Stomach (tissue), 9 donors: ENCODE data around the gene CDPF1. TPM values are rescaled to one million over a fixed set of nuclear protein-coding genes. Genes with fewer than 3 reads are reported as not detected.

Experiments
- DNase-seq, 2 donors: peaks; one replicate each; pipeline versions ENCODE4 v3.0.0 to v3.0.0-alpha.2; 2013 to 2019
- H3K27ac ChIP-seq, 5 donors: fragments of 200-600 bp in 4 of 5; sonication (generic) in 4 of 5; one replicate each; pipeline ENCODE4 v1.5.1; 2013 to 2019; ENCODE audit warnings: mild to moderate bottlenecking in 1 of 5, moderate library complexity in 1 of 5
- H3K27me3 ChIP-seq, 3 donors: fragments of 200-600 bp; sonication (generic); one replicate each; pipeline ENCODE4 v1.5.1; 2017 to 2019; ENCODE audit warnings: mixed run types in 1 of 3
- H3K36me3 ChIP-seq, 4 donors: fragments of 200-600 bp; sonication (generic); 1 replicate in 3 of 4; 2 replicates in 1 of 4; pipeline ENCODE4 v1.5.1; 2016 to 2019
- H3K4me1 ChIP-seq, 4 donors: fragments of 200-600 bp; sonication (generic); one replicate each; pipeline ENCODE4 v1.5.1; 2016 to 2019
- H3K4me3 ChIP-seq, 4 donors: fragments of 200-600 bp; sonication (generic) in 3 of 4; one replicate each; pipeline ENCODE4 v1.5.1; 2016 to 2019; ENCODE audit warnings: mild to moderate bottlenecking in 1 of 4
- H3K9me3 ChIP-seq, 4 donors: fragments of 200-600 bp; sonication (generic); one replicate each; pipeline ENCODE4 v1.5.1; 2016 to 2019
- CTCF ChIP-seq, 7 experiments: fragments of 450-650 bp in 4 of 7; fragments of 200-600 bp in 3 of 7; sonication (generic) in 3 of 7; IDR thresholded peaks; one replicate each; pipeline ENCODE4 v1.5.1; 2016 to 2019; ENCODE audit warnings: antibody characterized with exemption in 7 of 7, control low read depth in 2 of 7, mild to moderate bottlenecking in 1 of 7
- EP300 ChIP-seq: sonication (generic); formaldehyde crosslinking; IDR thresholded peaks from one replicate; pipeline ENCODE4 v1.6.1; 2017; ENCODE audit warnings: antibody characterized with exemption
- POLR2A ChIP-seq, 4 donors: fragments of 450-650 bp; IDR thresholded peaks; one replicate each; pipeline ENCODE4 v1.6.1; 2016; ENCODE audit warnings: antibody characterized with exemption in 4 of 4, control low read depth in 2 of 4, mild to moderate bottlenecking in 1 of 4, moderate library complexity in 1 of 4
- POLR2AphosphoS5 ChIP-seq, 3 donors: sonication (generic); formaldehyde crosslinking; IDR thresholded peaks; one replicate each; pipeline ENCODE4 v1.6.1; 2016; ENCODE audit warnings: antibody characterized with exemption in 3 of 3
- WGBS, 5 donors: extraction: QIAGEN DNeasy Blood & Tissue Kit in 3 of 5; methylation state at CpG; one replicate each; pipeline versions ENCODE4 v1.1.5 to v1.1.7; 2013 to 2018; 5-methylcytosine and 5-hydroxymethylcytosine counted together
- intact Hi-C: fragments of 100-400 bp; cut with DNase I; formaldehyde crosslinking; loops from one replicate; pipeline ENCODE4 v1.15.1; 2023; ENCODE audit warnings: low total_unique reads
- polyA plus RNA-seq, 3 donors: library from polyadenylated mRNA; stranded (reverse); fragments of 200-250 nt; gene quantifications; one replicate each; pipeline ENCODE4 v1.2.3, GENCODE V29; 2013
- total RNA-seq, 5 donors: library from RNA; depleted of rRNA; stranded (reverse); fragments of >200 nt; gene quantifications; one replicate each; pipeline versions ENCODE4 v1.1.0 to v1.2.3, GENCODE V29; 2014 to 2016
- donor health status: healthy with polysubstance abuse.
- donor health status: Bipolar disorder and iron deficiency.
- donor health status: healthy.

The CDPF1 gene
- total and polyA plus RNA-seq, 8 donors, result 7.2 to 24.6 (median 11.6) TPM; not detected in 1

DNA sequence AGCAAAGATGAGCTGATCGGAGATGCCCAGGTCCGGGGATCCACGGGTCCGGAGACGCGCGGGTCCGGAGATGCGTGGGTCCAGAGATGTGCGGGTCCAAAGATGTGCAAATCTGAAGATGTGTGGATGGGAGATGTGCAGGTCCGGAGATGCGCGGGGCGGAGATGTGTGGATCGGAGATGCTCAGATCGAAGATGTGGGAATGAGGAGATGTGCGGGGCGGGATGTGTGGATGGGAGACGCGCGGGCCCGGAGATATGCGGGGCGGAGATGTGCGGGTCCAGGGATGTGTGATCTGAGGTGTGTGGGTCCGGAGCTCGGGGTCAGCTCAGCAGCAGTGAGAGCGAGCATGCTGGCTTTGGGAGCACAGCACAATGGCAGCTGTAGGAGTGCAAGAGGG is 35.5 kb downstream of the CDPF1 start:
- 95 to 99% (median 97%) methylated on average over 28 of the region's 28 CpGs for WGBS, 5 donors
- intact Hi-C loops, result no loop called here
- TF ChIP-seq POLR2A (IDR thresholded peaks at IDR 0.05), result no peak
- no peak for TF ChIP-seq EP300
- no peak for TF ChIP-seq CTCF (IDR thresholded peaks at IDR 0.05)
- no peak for TF ChIP-seq POLR2AphosphoS5 (IDR thresholded peaks at IDR 0.05)

GRCh38 chr22:46214149-46214548 is 35.9 kb downstream of the CDPF1 start:
- Histone ChIP-seq H3K36me3 (peaks cover 30 to 98% (median 87%) of the 10 kb centered on the region in 4 donors), H3K27ac (no peak overlapping the region), H3K4me3 (no peak overlapping the region), H3K27me3 (no peaks in the 10 kb centered on the region), H3K4me1 (no peaks in the 10 kb centered on the region), H3K9me3 (peaks cover 4 to 9% (median 7%) of the 10 kb centered on the region in 4 donors)
- 96 to 98% (median 97%) methylated on average over 29 of the region's 29 CpGs for WGBS, 5 donors
- intact Hi-C loops, result no loop called here
- no peak for TF ChIP-seq POLR2AphosphoS5 (IDR thresholded peaks at IDR 0.05)
- TF ChIP-seq POLR2A (IDR thresholded peaks at IDR 0.05), result no peak
- no peak for TF ChIP-seq CTCF (IDR thresholded peaks at IDR 0.05)
- TF ChIP-seq EP300, result no peak
- DNase-seq, result no peak

More for the DNA sequence above, 35.5 kb downstream of the CDPF1 start:
- H3K4me1 ChIP-seq, result no peaks in the 10 kb centered on the region
- no peak for DNase-seq
- peaks cover 2 to 5% (median 3%) of the 10 kb centered on the region in 4 donors for H3K9me3 ChIP-seq
- no peak overlapping the region for H3K4me3 ChIP-seq
- H3K27ac ChIP-seq, result no peak overlapping the region
- H3K36me3 ChIP-seq, result peaks cover 34 to 98% (median 87%) of the 10 kb centered on the region in 4 donors
- H3K27me3 ChIP-seq, result no peaks in the 10 kb centered on the region

DNA sequence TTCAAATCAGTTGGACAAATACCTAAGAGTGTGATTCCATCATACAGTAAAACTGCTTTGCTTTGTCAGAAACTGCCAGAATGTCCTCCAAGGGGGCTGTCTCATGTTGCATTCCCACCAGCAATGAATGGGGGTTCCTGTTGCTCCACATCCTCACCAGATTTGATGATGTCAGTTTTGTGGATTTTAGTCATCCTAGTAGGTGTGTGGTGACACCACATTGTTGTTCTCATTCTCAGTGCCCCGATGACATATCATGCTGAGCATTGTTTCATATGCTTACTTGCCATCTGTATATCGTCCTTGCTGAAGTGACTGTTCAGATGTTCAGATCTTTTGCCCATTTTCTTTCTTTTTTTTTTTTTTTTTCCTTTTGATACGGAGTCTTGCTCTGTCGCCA is 37.0 kb downstream of the CDPF1 start:
- Histone ChIP-seq H3K4me1 (no peaks in the 10 kb centered on the region), H3K4me3 (no peak overlapping the region), H3K27ac (no peak overlapping the region), H3K36me3 (peaks cover 22 to 98% (median 83%) of the 10 kb centered on the region in 4 donors), H3K9me3 (peaks cover 4 to 20% (median 12%) of the 10 kb centered on the region in 4 donors), H3K27me3 (no peaks in the 10 kb centered on the region)
- WGBS, 5 donors, result 87 to 97% (median 92%) methylated on average over 4 of the region's 4 CpGs
- no peak for DNase-seq
- no peak for TF ChIP-seq EP300
- TF ChIP-seq POLR2AphosphoS5 (IDR thresholded peaks at IDR 0.05), result no peak
- TF ChIP-seq POLR2A (IDR thresholded peaks at IDR 0.05), result no peak
- TF ChIP-seq CTCF (IDR thresholded peaks at IDR 0.05), result no peak
- intact Hi-C loops, result no loop called here

GRCh38 chr22:46212195-46212594 is 37.9 kb downstream of the CDPF1 start:
- no peak overlapping the region for H3K4me3 ChIP-seq
- peaks cover 4 to 22% (median 12%) of the 10 kb centered on the region in 4 donors for H3K9me3 ChIP-seq
- H3K27me3 ChIP-seq, result no peaks in the 10 kb centered on the region
- H3K4me1 ChIP-seq, result no peaks in the 10 kb centered on the region
- no peak for DNase-seq
- peaks cover 20 to 96% (median 77%) of the 10 kb centered on the region in 4 donors for H3K36me3 ChIP-seq
- TF ChIP-seq POLR2A (IDR thresholded peaks at IDR 0.05) (no peak), CTCF (IDR thresholded peaks at IDR 0.05) (no peak), POLR2AphosphoS5 (IDR thresholded peaks at IDR 0.05) (no peak), EP300 (no peak)
- H3K27ac ChIP-seq, result no peak overlapping the region
- intact Hi-C loops, result no loop called here
- WGBS, 5 donors, result 85 to 91% (median 87%) methylated on average over 4 of the region's 4 CpGs
